H9 (cell line): ENCODE results near the gene LRTM2. TPM values are rescaled to one million over a fixed set of nuclear protein-coding genes. Genes with fewer than 3 reads are reported as not detected.

ENCODE experiments used
- DNase-seq: peaks from one replicate; pipeline ENCODE4 v3.0.0-alpha.2; 2017
- H2AFZ ChIP-seq: one replicate; pipeline ENCODE4 v1.6.1; 2013; ENCODE audit warnings: mild to moderate bottlenecking, low read length, control low read depth, moderate library complexity
- H2AK5ac ChIP-seq: 2 replicates; pipeline ENCODE4 v1.6.1; 2013; ENCODE audit warnings: low read length, control low read depth, mixed read lengths; ENCODE audit not compliant: insufficient read length
- H2BK120ac ChIP-seq: one replicate; pipeline ENCODE4 v1.6.1; 2013; ENCODE audit warnings: low read depth, mild to moderate bottlenecking, low read length, control low read depth, inconsistent platforms; ENCODE audit not compliant: poor library complexity, severe bottlenecking
- H2BK12ac ChIP-seq: 2 replicates; pipeline ENCODE4 v1.6.1; 2013; ENCODE audit warnings: low read length, control low read depth, mixed read lengths, low read depth; ENCODE audit not compliant: insufficient read length
- H2BK15ac ChIP-seq: 2 replicates; pipeline ENCODE4 v1.6.1; 2013; ENCODE audit warnings: low read depth, low read length, control low read depth
- H2BK20ac ChIP-seq: one replicate; pipeline ENCODE4 v1.6.1; 2013; ENCODE audit warnings: low read depth, mild to moderate bottlenecking, low read length, control low read depth, inconsistent platforms; ENCODE audit not compliant: poor library complexity, severe bottlenecking
- H2BK5ac ChIP-seq: 2 replicates; pipeline ENCODE4 v1.6.1; 2013; ENCODE audit warnings: low read length, control low read depth, mixed read lengths; ENCODE audit not compliant: insufficient read length
- H3K14ac ChIP-seq: 2 replicates; pipeline ENCODE4 v1.6.1; 2013; ENCODE audit warnings: low read length, control low read depth; ENCODE audit not compliant: insufficient read depth
- H3K18ac ChIP-seq: 2 replicates; pipeline ENCODE4 v1.6.1; 2013; ENCODE audit warnings: low read depth, mild to moderate bottlenecking, mixed read lengths, low read length, control low read depth; ENCODE audit not compliant: insufficient read length
- H3K23ac ChIP-seq: 2 replicates; pipeline ENCODE4 v1.6.1; 2013; ENCODE audit warnings: low read length, control low read depth, mixed read lengths, low read depth; ENCODE audit not compliant: insufficient read length
- H3K23me2 ChIP-seq: 2 replicates; pipeline ENCODE4 v1.6.1; 2013; ENCODE audit warnings: low read depth, mild to moderate bottlenecking, mixed read lengths, low read length, control low read depth; ENCODE audit not compliant: insufficient read length, poor library complexity, severe bottlenecking
- H3K27ac ChIP-seq: 2 replicates; pipeline ENCODE4 v1.5.1; 2013; ENCODE audit warnings: low read length, control low read depth, mixed read lengths, low read depth; ENCODE audit not compliant: insufficient read length
- H3K27me3 ChIP-seq: 2 replicates; pipeline ENCODE4 v1.6.1; 2013; ENCODE audit warnings: low read length, control low read depth, inconsistent platforms; ENCODE audit not compliant: insufficient read depth
- H3K4ac ChIP-seq: 2 replicates; pipeline ENCODE4 v1.6.1; 2013; ENCODE audit warnings: low read depth, mild to moderate bottlenecking, control low read depth, inconsistent platforms, low read length, moderate library complexity
- H3K4me1 ChIP-seq: 2 replicates; pipeline ENCODE4 v1.6.1; 2013; ENCODE audit warnings: low read length, control low read depth, inconsistent platforms; ENCODE audit not compliant: insufficient read depth
- H3K4me2 ChIP-seq: 2 replicates; pipeline ENCODE4 v1.6.1; 2013; ENCODE audit warnings: low read length, control low read depth, mixed read lengths; ENCODE audit not compliant: insufficient read length, insufficient read depth
- H3K56ac ChIP-seq: 2 replicates; pipeline ENCODE4 v1.6.1; 2013; ENCODE audit warnings: low read depth, mild to moderate bottlenecking, mixed read lengths, low read length, control low read depth; ENCODE audit not compliant: insufficient read length
- H3K79me1 ChIP-seq: 2 replicates; pipeline ENCODE4 v1.6.1; 2013; ENCODE audit warnings: low read depth, mild to moderate bottlenecking, moderate library complexity, low read length, control low read depth, inconsistent platforms; ENCODE audit not compliant: insufficient read depth, poor library complexity, severe bottlenecking
- H3K79me2 ChIP-seq: 2 replicates; pipeline ENCODE4 v1.6.1; 2013; ENCODE audit warnings: low read length, control low read depth, inconsistent platforms; ENCODE audit not compliant: insufficient read depth
- H3K9ac ChIP-seq: 2 replicates; pipeline ENCODE4 v1.6.1; 2013; ENCODE audit warnings: low read length, control low read depth, mixed read lengths; ENCODE audit not compliant: insufficient read length; ENCODE audit errors: extremely low read depth
- H3K9me3 ChIP-seq: one replicate; pipeline ENCODE4 v1.6.1; 2013; ENCODE audit warnings: low read depth, low read length, inconsistent platforms; ENCODE audit not compliant: control insufficient read depth
- H3T11ph ChIP-seq: one replicate; pipeline ENCODE4 v1.6.1; 2013; ENCODE audit warnings: mild to moderate bottlenecking, low read length, control low read depth, inconsistent platforms
- H4K20me1 ChIP-seq: one replicate; pipeline ENCODE4 v1.6.1; 2013; ENCODE audit not compliant: control insufficient read depth, insufficient read length, insufficient read depth
- H4K5ac ChIP-seq: 2 replicates; pipeline ENCODE4 v1.6.1; 2013; ENCODE audit warnings: low read depth, mild to moderate bottlenecking, mixed read lengths, low read length, control low read depth; ENCODE audit not compliant: insufficient read length
- H4K8ac ChIP-seq: replicated peaks from 2 replicates; pipeline ENCODE4 v1.6.1; 2013; ENCODE audit warnings: low read length, control low read depth, mixed read lengths, low read depth; ENCODE audit not compliant: insufficient read length
- H4K91ac ChIP-seq: 2 replicates; pipeline ENCODE4 v1.6.1; 2013; ENCODE audit warnings: low read depth, mild to moderate bottlenecking, moderate library complexity, mixed read lengths, low read length, control low read depth; ENCODE audit not compliant: insufficient read length
- H3K27ac Mint-ChIP-seq, 3 experiments: 2 replicates in 2 of 3; 3 replicates in 1 of 3; pipeline ENCODE4 v1.8.0; 2020 to 2021; ENCODE audit warnings: mixed read lengths in 3 of 3, mild to moderate bottlenecking in 1 of 3, moderate library complexity in 1 of 3
- H3K27me3 Mint-ChIP-seq: 2 replicates; pipeline ENCODE4 v1.8.0; 2021; ENCODE audit warnings: low read depth, mild to moderate bottlenecking, moderate library complexity, mixed read lengths
- H3K36me3 Mint-ChIP-seq, 3 experiments: 2 replicates in 2 of 3; 3 replicates in 1 of 3; pipeline ENCODE4 v1.8.0; 2020 to 2021; ENCODE audit warnings: low read depth in 3 of 3, mixed read lengths in 3 of 3; ENCODE audit not compliant: insufficient read depth in 1 of 3
- H3K4me1 Mint-ChIP-seq, 2 experiments: 2 replicates each; pipeline ENCODE4 v1.8.0; 2020; ENCODE audit warnings: mixed read lengths in 2 of 2
- H3K4me3 Mint-ChIP-seq, 2 experiments: 2 replicates in 1 of 2; 3 replicates in 1 of 2; pipeline ENCODE4 v1.8.0; 2020 to 2021; ENCODE audit warnings: mild to moderate bottlenecking in 2 of 2, mixed read lengths in 2 of 2, moderate library complexity in 1 of 2
- H3K9me3 Mint-ChIP-seq, 2 experiments: 2 replicates in 1 of 2; 3 replicates in 1 of 2; pipeline ENCODE4 v1.8.0; 2020; ENCODE audit warnings: mild to moderate bottlenecking in 2 of 2, mixed read lengths in 2 of 2, moderate library complexity in 1 of 2
- WGBS: extraction: QIAGEN DNeasy Blood & Tissue Kit; methylation state at CpG from one replicate; pipeline ENCODE4 v1.1.7; 2013; ENCODE audit warnings: missing lambda C conversion rate, low lambda C conversion rate, mixed read lengths; ENCODE audit not compliant: insufficient read length; ENCODE audit errors: extremely low coverage; 5-methylcytosine and 5-hydroxymethylcytosine counted together
- total RNA-seq: library from RNA; stranded (reverse); gene quantifications from 2 replicates; pipeline ENCODE4 v1.2.1, GENCODE V29; 2021
- TF ChIP-seq, protein P1 (sequence below): fragments of 200-600 bp; sonication (generic); conservative IDR thresholded peaks from 3 replicates; pipeline ENCODE4 v1.8.0; 2021; ENCODE audit warnings: antibody characterized with exemption, mild to moderate bottlenecking

The LRTM2 gene
- total RNA-seq, 1 experiment from 2014 or later: not detected

DNA sequence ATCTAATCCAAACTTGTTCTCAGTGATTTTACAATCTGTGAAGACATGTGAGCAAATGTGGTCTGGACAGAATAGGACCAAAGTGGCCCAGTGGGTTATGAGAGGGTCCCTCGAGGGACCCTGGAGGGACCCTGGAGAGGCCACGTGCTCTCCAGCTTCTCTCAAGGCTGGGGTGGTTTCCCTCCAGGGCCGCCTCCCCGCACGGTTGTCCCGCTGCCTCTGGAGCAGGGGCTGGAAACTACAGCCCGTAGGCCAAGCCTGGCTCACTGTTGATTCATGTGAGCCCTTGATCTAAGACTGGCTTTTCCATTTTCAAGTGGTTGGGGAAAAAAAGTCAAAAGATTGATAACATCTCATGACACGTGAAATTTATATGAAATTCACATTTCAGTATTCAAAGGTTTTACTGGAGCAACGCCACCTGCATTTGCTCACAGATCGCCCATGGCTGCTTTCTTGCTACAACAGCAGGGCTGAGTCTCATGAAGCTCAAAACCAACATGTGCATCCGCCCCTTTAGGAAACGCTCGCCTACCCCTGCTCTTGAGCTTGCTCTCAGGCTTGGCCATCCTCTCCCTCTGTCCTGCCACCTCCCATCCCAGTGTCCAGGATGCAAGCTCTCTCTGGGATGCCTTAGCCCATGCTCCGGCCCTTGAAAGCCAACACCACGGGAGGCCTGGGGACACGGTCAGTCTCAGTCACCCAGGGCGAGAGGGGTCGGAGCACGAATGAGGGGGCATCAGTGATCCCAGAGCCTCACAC is 12.1 kb upstream of the LRTM2 start:
- Histone ChIP-seq H3K79me2 (no peaks in the 10 kb centered on the region), H2AFZ (no peak overlapping the region), H2BK15ac (no peak overlapping the region), H2BK12ac (no peak overlapping the region), H3K4ac (no peak overlapping the region), H3K56ac (no peak overlapping the region), H3K23me2 (no peaks in the 10 kb centered on the region), H3K23ac (no peak overlapping the region), H4K8ac (no peak overlapping the region), H3T11ph (no peak overlapping the region), H2BK5ac (no peak overlapping the region), H3K27ac (no peak overlapping the region), H3K18ac (no peak overlapping the region), H3K9me3 (no peaks in the 10 kb centered on the region), H3K4me2 (no peak overlapping the region), H4K91ac (no peak overlapping the region), H4K5ac (no peak overlapping the region), H3K4me1 (no peaks in the 10 kb centered on the region), H2AK5ac (no peak overlapping the region), H4K20me1 (no peaks in the 10 kb centered on the region), H3K9ac (no peak overlapping the region), H3K27me3 (0 out of 2 replicates have a peak, but pooled peaks cover 2% of the 10 kb centered on the region), H2BK20ac (no peak overlapping the region), H3K14ac (no peak overlapping the region), H2BK120ac (no peak overlapping the region), H3K79me1 (no peaks in the 10 kb centered on the region)
- no peaks in the 10 kb centered on the region; the same call in 1 of the 2 replicates for H3K27me3 Mint-ChIP-seq
- WGBS: no CpG with 5 or more reads among the region's 19 CpGs
- H3K36me3 Mint-ChIP-seq: no peaks in the 10 kb centered on the region
- H3K9me3 Mint-ChIP-seq: no peaks in the 10 kb centered on the region
- H3K4me3 Mint-ChIP-seq: no peak overlapping the region
- no peak overlapping the region for H3K27ac Mint-ChIP-seq
- DNase-seq: no peak
- H3K4me1 Mint-ChIP-seq: peaks cover 0 to 6% of the 10 kb centered on the region in 2 experiments; a peak in 2 of 4 replicates
- TF ChIP-seq, protein P1, sequence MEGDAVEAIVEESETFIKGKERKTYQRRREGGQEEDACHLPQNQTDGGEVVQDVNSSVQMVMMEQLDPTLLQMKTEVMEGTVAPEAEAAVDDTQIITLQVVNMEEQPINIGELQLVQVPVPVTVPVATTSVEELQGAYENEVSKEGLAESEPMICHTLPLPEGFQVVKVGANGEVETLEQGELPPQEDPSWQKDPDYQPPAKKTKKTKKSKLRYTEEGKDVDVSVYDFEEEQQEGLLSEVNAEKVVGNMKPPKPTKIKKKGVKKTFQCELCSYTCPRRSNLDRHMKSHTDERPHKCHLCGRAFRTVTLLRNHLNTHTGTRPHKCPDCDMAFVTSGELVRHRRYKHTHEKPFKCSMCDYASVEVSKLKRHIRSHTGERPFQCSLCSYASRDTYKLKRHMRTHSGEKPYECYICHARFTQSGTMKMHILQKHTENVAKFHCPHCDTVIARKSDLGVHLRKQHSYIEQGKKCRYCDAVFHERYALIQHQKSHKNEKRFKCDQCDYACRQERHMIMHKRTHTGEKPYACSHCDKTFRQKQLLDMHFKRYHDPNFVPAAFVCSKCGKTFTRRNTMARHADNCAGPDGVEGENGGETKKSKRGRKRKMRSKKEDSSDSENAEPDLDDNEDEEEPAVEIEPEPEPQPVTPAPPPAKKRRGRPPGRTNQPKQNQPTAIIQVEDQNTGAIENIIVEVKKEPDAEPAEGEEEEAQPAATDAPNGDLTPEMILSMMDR: no peak
